Natural killer cell (primary cell): ENCODE results near the gene MRPL19. TPM values are rescaled to one million over a fixed set of nuclear protein-coding genes. Genes with fewer than 3 reads are reported as not detected.

Experiments used
- ATAC-seq, 3 donors: fragments of 150-1000 bp in 2 of 3; fragments of 200-7000 bp in 1 of 3; cut with Tn5 transposase; 1 replicate in 1 of 3; 2 replicates in 2 of 3; pipeline ENCODE4 v1.10.0; 2021; ENCODE audit warnings: mild to moderate bottlenecking in 2 of 3, moderate library complexity in 2 of 3
- DNase-seq, 2 donors: peaks; one replicate each; pipeline versions ENCODE4 v3.0.0 to v3.0.0-alpha.2; 2013 to 2021; ENCODE audit warnings: mixed read lengths in 1 of 2
- H3K27ac ChIP-seq: one replicate; pipeline ENCODE4 v1.5.1; 2013; ENCODE audit warnings: mild to moderate bottlenecking, low read length
- H3K27me3 ChIP-seq: one replicate; pipeline ENCODE4 v1.6.1; 2013; ENCODE audit warnings: low read length; ENCODE audit not compliant: control insufficient read depth, insufficient read depth
- H3K36me3 ChIP-seq: one replicate; pipeline ENCODE4 v1.6.1; 2013; ENCODE audit warnings: low read length; ENCODE audit not compliant: control insufficient read depth, insufficient read depth
- H3K4me1 ChIP-seq: one replicate; pipeline ENCODE4 v1.6.1; 2013; ENCODE audit warnings: low read length; ENCODE audit not compliant: control insufficient read depth, insufficient read depth
- H3K4me3 ChIP-seq: one replicate; pipeline ENCODE4 v1.5.1; 2013; ENCODE audit warnings: low read length
- H3K9me3 ChIP-seq: one replicate; pipeline ENCODE4 v1.6.1; 2013; ENCODE audit warnings: low read length; ENCODE audit not compliant: control insufficient read depth, insufficient read depth
- H3K27ac Mint-ChIP-seq, 2 donors: one replicate each; pipeline ENCODE4 v1.8.0; 2022; ENCODE audit warnings: mild to moderate bottlenecking in 2 of 2, mixed read lengths in 2 of 2, moderate library complexity in 1 of 2
- H3K27me3 Mint-ChIP-seq, 2 donors: one replicate each; pipeline ENCODE4 v1.8.0; 2022; ENCODE audit warnings: low read depth in 2 of 2, mixed read lengths in 2 of 2
- H3K36me3 Mint-ChIP-seq: one replicate; pipeline ENCODE4 v1.8.0; 2022; ENCODE audit warnings: mixed read lengths
- H3K4me1 Mint-ChIP-seq, 2 donors: one replicate each; pipeline ENCODE4 v1.8.0; 2022; ENCODE audit warnings: mixed read lengths in 2 of 2
- H3K4me3 Mint-ChIP-seq: one replicate; pipeline ENCODE4 v1.8.0; 2022; ENCODE audit warnings: mild to moderate bottlenecking, moderate library complexity, mixed read lengths
- H3K9me3 Mint-ChIP-seq, 2 donors: one replicate each; pipeline ENCODE4 v1.8.0; 2022; ENCODE audit warnings: mixed read lengths in 2 of 2
- WGBS: methylation state at CpG from one replicate; pipeline ENCODE4 v1.1.7; 2013; ENCODE audit warnings: missing lambda C conversion rate; ENCODE audit not compliant: insufficient coverage; 5-methylcytosine and 5-hydroxymethylcytosine counted together
- intact Hi-C: fragments of 100-400 bp; cut with micrococcal nuclease; formaldehyde crosslinking; loops from one replicate; pipeline ENCODE4 v1.14.2; 2022
- total RNA-seq, 4 donors: library from RNA; stranded (reverse); fragments of 120-200 nt in 1 of 4; gene quantifications; one replicate each; pipeline versions ENCODE4 v1.2.3 to v1.2.4, GENCODE V29; 2013 to 2022
- TF ChIP-seq, protein P1 (sequence below): fragments of 200-600 bp; IDR thresholded peaks from one replicate; pipeline ENCODE4 v1.8.0; 2022; ENCODE audit warnings: antibody characterized with exemption

Gene MRPL19
- total RNA-seq, 3 donors from 2014 or later (not counting 1 experiment from before 2014, with no cell fraction given) = 11.9 to 22.9 (median 17.8) TPM

GRCh38 chr2:75736276-75736675, 89.7 kb downstream of the MRPL19 start:
- ATAC-seq = no peak

DNA sequence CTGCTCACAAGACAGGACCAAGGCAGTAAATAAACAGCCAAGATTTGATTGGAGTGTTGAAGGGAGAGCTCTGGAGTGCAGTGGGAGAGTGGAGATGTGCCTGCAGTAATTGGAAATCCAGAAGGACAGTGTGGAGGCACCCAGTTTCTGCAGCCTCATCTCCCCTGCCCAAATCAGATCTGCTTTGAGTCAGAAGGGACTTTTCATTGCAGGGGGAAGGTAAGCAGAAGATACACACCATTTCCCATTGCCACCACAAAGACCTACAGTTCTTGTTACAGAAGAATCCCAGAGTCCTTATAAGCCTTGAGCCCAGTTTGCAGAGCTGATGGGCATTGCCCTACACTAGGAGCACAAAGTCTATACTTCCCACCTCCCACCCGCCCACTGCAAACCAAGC, 91.4 kb downstream of the MRPL19 start:
- intact Hi-C loops = no loop called here
- TF ChIP-seq, protein P1, sequence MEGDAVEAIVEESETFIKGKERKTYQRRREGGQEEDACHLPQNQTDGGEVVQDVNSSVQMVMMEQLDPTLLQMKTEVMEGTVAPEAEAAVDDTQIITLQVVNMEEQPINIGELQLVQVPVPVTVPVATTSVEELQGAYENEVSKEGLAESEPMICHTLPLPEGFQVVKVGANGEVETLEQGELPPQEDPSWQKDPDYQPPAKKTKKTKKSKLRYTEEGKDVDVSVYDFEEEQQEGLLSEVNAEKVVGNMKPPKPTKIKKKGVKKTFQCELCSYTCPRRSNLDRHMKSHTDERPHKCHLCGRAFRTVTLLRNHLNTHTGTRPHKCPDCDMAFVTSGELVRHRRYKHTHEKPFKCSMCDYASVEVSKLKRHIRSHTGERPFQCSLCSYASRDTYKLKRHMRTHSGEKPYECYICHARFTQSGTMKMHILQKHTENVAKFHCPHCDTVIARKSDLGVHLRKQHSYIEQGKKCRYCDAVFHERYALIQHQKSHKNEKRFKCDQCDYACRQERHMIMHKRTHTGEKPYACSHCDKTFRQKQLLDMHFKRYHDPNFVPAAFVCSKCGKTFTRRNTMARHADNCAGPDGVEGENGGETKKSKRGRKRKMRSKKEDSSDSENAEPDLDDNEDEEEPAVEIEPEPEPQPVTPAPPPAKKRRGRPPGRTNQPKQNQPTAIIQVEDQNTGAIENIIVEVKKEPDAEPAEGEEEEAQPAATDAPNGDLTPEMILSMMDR = no peak
- Histone ChIP-seq H3K27ac (no peak overlapping the region), H3K4me3 (no peak overlapping the region), H3K9me3 (no peaks in the 10 kb centered on the region), H3K36me3 (no peaks in the 10 kb centered on the region), H3K27me3 (no peaks in the 10 kb centered on the region), H3K4me1 (no peaks in the 10 kb centered on the region)
- DNase-seq = no peak
- peaks cover 5% of the 10 kb centered on the region for H3K36me3 Mint-ChIP-seq
- no peaks in the 10 kb centered on the region for H3K4me1 Mint-ChIP-seq
- 94% methylated on average over 1 of the region's 1 CpG for WGBS
- no peak overlapping the region for H3K4me3 Mint-ChIP-seq
- H3K27ac Mint-ChIP-seq = no peak overlapping the region
- no peak for ATAC-seq
- peaks cover 9 to 28% of the 10 kb centered on the region in 2 donors for H3K27me3 Mint-ChIP-seq
- H3K9me3 Mint-ChIP-seq = no peaks in the 10 kb centered on the region

More at GRCh38 chr2:75736276-75736675, 89.7 kb downstream of the MRPL19 start:
- Mint-ChIP-seq H3K4me1 (no peaks in the 10 kb centered on the region), H3K27me3 (peaks cover 9 to 35% of the 10 kb centered on the region in 2 donors), H3K36me3 (no peaks in the 10 kb centered on the region), H3K4me3 (no peak overlapping the region), H3K9me3 (no peaks in the 10 kb centered on the region), H3K27ac (no peak overlapping the region)
- Histone ChIP-seq H3K27ac (no peak overlapping the region), H3K9me3 (no peaks in the 10 kb centered on the region), H3K27me3 (no peaks in the 10 kb centered on the region), H3K36me3 (no peaks in the 10 kb centered on the region), H3K4me3 (no peak overlapping the region), H3K4me1 (no peaks in the 10 kb centered on the region)
- no peak for DNase-seq
- WGBS = 85% methylated on average over 2 of the region's 4 CpGs
- intact Hi-C loops = no loop called here
- TF ChIP-seq, protein P1 = no peak

Other genes with a start within 250 kb of the MRPL19 start
- gene EVA1A, start 85.8 kb upstream of the MRPL19 start, total RNA-seq = not detected
- gene GCFC2, start 64.1 kb downstream of the MRPL19 start, total RNA-seq = 10 to 100 TPM; 12.0 to 16.2 (median 13.5) TPM